A204.1 (cell line): ENCODE measurements around the gene ENPP3.

Experiments
- FAIRE-seq: peaks from 2 replicates; lab custom pipeline; 2012; peaks lifted over from hg19 to GRCh38; lab: Jason Lieb, UNC

The ENPP3 gene

GRCh38 chr6:131636880-131637792 lies at the start of gene ENPP3:
ENPP3 (plus strand) TSS chr6:131637302; CDS start chr6:131637385, 83 bp downstream.
- FAIRE-seq: no peak

DNA sequence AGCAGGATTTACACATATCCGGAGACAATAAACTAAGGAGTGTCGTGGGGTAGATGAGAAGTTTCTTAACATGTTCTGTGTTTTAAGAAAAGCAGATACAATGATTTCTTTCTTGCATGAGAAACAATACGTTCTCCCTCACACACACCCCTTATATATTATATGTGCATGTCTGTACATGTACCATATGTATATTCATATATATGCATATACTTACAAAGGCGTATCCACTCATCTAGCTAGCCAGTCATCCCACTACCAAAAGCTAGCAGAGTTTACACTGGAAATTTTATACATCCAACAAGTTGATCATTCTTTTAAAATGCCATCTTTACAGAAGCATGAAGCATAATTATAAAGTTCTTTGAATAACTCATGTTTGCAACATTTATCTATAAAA lies 49.2 kb upstream of the ENPP3 start:
- no peak for FAIRE-seq

- no peak for FAIRE-seq
Observed at GRCh38 chr6:131588643-131589042, 48.5 kb upstream of the ENPP3 start.

GRCh38 chr6:131592935-131593334 lies 44.2 kb upstream of the ENPP3 start:
- no peak for FAIRE-seq

DNA sequence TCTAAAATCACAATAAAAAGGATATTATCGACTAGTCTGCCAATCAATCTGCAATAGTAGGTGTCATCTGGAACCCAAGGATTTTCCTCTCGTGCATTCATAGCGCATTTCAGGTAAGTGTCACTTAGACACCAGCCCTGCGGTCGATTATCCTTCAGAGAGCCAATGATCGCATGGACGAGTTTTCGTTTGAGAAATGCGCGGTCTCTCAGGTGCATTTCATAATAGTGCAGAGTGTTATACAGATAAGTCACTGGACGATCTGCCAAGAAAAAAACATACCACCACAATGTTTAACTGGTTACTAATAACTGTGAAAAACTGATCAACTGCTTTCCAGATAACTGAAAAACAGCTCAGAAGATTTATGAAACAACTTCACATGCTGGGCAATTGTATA lies 43.0 kb upstream of the ENPP3 start:
- no peak for FAIRE-seq

DNA sequence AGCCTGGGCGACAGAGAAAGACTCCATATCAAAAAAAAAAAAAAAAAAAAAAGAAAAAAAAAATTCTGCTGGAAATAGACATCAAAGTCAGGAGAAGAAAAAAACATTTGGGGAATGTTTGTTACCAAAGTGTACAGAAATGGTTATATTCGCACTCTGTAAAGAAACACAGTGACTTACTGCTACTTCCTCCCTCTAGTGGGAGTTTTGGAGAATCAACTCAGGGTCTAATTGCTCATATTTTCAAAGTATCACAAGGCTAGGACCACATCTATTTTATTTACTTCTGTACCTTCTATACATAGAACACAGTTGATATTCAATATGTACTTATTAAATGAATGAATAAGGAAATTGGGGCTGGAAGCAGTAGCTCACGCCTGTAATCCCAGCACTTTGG lies 39.7 kb upstream of the ENPP3 start:
- FAIRE-seq: peak; percentile 30

GRCh38 chr6:131600716-131601115 lies 36.4 kb upstream of the ENPP3 start:
- no peak for FAIRE-seq

- FAIRE-seq: no peak
Observed at GRCh38 chr6:131602781-131603312, 34.3 kb upstream of the ENPP3 start.

DNA sequence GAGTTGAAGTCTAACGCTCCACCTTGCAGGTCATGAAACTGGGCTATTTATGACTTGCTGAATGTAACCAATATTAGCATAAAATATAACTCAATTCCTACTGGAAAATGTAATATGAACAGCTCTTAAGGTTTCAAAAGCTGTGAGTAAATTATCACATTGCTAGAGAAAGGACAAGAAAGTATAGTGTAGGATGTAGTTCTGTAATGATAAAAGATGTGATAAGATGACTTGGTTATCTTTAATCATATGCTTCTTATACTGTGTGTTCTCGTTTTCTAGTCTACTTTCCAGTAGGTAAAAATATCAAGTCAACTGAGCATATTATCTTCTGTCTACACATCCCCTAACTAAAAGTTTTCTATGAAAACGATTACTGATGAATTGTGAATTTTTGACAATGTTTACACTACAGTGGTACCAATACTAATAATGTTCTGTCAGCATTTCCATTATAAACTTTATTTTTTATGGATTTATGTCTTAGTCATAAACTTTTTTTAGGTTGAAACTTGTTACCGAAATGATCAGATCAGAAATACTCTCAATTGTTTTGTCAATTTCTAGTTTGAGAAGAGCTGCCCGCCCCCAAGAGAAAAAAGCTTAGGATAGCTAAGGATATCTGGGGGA lies 23.7 kb upstream of the ENPP3 start:
- no peak for FAIRE-seq

- no peak for FAIRE-seq
Observed at GRCh38 chr6:131615275-131615674, 21.8 kb upstream of the ENPP3 start.

GRCh38 chr6:131627724-131628682 lies 9.1 kb upstream of the ENPP3 start, which contains the start of gene MED23:
MED23 (minus strand) TSS chr6:131628242; CDS start chr6:131628049, 193 bp downstream.
- FAIRE-seq: no peak

GRCh38 chr6:131628726-131629125 lies 8.4 kb upstream of the ENPP3 start:
- no peak for FAIRE-seq

DNA sequence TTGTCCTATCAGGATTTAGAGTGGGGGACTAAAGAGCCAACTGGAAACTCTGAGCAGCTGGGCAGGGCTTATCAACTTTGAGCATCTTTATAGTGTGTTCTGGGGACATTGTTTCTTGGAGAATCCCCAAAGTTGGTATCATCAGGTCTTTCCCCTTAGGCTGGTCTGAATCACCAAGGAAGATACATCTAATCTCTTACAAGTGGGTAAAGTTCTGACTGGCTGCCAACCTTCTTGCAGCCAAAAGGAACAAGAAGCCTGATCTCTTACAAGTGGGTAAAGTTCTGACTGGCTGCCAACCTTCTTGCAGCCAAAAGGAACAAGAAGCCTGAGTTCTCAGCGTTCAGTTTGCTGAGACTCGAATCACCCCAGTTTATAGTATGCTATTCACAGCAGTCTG lies 7.5 kb upstream of the ENPP3 start:
- FAIRE-seq: no peak

- no peak for FAIRE-seq
Observed at GRCh38 chr6:131631625-131632289, 5.3 kb upstream of the ENPP3 start.

DNA sequence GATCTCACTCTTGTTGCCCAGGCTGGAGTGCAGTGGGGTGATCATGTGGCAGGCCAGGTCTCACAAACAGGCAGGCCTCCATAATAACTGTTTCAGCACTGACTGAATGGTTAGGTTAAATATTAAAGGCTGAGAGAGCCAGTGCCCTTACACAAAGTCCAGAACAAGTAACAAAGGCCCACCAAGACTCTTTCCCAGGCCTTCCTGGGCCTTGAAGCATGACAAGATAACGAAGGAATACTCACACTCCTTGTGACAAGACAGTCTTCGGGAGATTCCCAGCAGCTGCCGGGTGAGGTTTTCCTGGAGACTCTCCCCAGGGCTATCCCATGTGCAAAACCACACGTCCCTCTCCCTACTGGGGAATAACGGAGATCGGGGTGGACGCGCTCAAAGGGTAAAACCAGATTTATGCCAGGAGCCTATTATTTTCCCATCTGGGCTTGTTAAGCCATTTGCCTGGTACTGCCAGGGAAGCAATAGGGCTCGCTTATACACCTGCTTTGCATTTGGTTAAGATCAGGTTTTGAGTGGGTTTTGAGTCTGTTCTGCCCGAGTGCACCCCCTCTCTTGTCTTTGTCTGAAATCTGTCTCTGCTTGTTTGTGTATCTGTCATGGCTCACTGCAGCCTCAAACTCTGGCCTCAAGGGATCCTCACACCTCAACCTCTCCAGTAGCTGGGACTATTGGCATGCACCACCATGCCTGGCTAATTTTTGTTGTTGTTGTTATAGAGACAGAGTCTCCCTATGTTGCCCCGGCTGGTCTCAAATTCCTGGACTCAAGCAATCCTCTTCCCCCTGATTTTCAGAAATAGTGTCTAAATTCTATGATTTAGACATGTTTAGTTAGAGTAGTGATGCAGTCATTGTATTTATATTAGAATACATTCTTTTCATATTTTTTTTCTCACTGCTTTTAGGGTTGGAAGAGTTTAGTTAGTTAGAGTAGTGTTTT lies 1.4 kb upstream of the ENPP3 start:
- no peak for FAIRE-seq

- no peak for FAIRE-seq
Observed at GRCh38 chr6:131638013-131638412, 911 bp downstream of the ENPP3 start.

DNA sequence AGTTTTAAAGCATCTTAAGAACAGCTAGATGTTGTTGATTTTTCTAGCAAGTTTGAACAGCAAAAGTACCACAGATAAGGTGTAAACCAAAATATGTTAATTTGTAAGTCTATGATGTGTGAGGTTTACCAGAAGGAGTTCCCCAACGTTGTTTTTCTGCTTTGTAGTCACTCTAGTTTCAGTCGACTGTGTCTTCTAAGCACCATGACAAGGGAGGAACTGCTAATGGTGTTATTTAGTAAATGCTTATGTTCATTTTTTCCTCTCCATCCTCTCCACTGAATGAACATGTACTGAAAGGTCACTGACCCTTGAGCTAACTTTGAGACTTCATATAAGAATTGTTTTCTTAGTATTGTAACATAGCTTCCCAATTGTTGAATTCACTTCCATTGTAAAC lies 3.0 kb downstream of the ENPP3 start:
- no peak for FAIRE-seq

DNA sequence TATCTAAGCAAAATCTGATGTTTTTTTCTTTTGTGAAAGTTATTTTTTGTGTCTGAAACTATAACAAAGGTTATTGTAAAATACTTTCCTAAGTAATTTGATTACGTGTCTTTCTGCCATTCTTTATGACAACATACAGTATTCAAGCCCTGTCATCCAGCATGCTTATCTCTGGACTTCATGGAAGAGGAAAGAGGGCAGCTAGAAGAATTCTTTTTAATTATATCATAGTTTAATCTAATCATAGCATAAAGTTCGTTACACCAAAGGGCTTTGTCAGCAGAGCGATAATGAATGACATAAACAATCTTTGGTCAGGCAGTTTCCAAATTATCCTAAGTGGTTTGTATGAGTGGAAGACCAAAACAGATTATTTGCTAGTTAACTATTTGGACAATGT lies 3.5 kb downstream of the ENPP3 start:
- no peak for FAIRE-seq

GRCh38 chr6:131641554-131641953 lies 4.5 kb downstream of the ENPP3 start:
- FAIRE-seq: no peak

DNA sequence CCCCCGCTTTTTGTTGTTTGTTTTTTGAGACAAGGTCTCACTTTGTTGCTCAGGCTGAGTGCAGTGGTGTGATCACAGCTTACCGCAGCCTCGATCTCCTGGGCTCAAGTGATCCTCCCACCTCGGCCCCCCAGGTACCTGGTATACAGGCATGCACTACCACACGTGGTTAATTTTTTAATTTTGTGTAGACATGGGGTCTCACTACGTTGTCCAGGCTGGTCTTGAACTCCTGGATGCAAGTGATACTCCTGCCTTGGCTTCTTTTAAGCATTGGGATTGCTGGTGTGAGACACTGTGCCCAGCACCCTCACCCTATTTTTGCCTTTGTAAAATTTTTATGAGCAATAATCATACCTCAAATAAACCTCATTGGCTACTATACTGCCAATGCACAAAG lies 5.5 kb downstream of the ENPP3 start:
- FAIRE-seq: no peak
